GF-D8 (cell line): ENCODE measurements around the gene ZNRF1.
"Not testable (repeated sequence)": the region's sequence is repeated elsewhere in the genome, so short reads cannot be mapped to it uniquely, and the experiment has no call there.

Experiments
- DNase-seq: peaks from one replicate; lab custom pipeline; 2025; lab: John Stamatoyannopoulos, UW

ZNRF1 gene

GRCh38 chr16:75079346-75079926, 80.6 kb downstream of the ZNRF1 start:
- DNase-seq = no peak

GRCh38 chr16:75080205-75081029, 81.6 kb downstream of the ZNRF1 start:
- no peak for DNase-seq

- peak; percentile 33 for DNase-seq
Measured at GRCh38 chr16:75081179-75081859, 82.5 kb downstream of the ZNRF1 start.

- DNase-seq = no peak
Measured at GRCh38 chr16:75083813-75084212, 85.0 kb downstream of the ZNRF1 start.

GRCh38 chr16:75085556-75085955, 86.7 kb downstream of the ZNRF1 start:
- DNase-seq = no peak

- no peak for DNase-seq
Measured at GRCh38 chr16:75086281-75086680, 87.5 kb downstream of the ZNRF1 start.

- DNase-seq = no peak
Measured at GRCh38 chr16:75086688-75087374, 88.0 kb downstream of the ZNRF1 start.

GRCh38 chr16:75087375-75087979, 88.7 kb downstream of the ZNRF1 start:
- DNase-seq = peak; percentile 75

GRCh38 chr16:75088216-75088615, 89.4 kb downstream of the ZNRF1 start:
- no peak for DNase-seq

GRCh38 chr16:75088934-75089333, 90.1 kb downstream of the ZNRF1 start:
- DNase-seq = no peak

GRCh38 chr16:75089486-75090202, 90.8 kb downstream of the ZNRF1 start:
- no peak for DNase-seq

GRCh38 chr16:75090899-75091298, 92.1 kb downstream of the ZNRF1 start:
- not testable (repeated sequence) for DNase-seq

GRCh38 chr16:75091619-75092018, 92.8 kb downstream of the ZNRF1 start:
- DNase-seq = not testable (repeated sequence)

- no peak for DNase-seq
Measured at GRCh38 chr16:75092777-75093176, 94.0 kb downstream of the ZNRF1 start.

- DNase-seq = no peak
Measured at GRCh38 chr16:75093598-75094540, 95.0 kb downstream of the ZNRF1 start.

GRCh38 chr16:75095204-75095621, 96.4 kb downstream of the ZNRF1 start:
- no peak for DNase-seq

GRCh38 chr16:75096656-75097055, 97.8 kb downstream of the ZNRF1 start:
- DNase-seq = no peak

GRCh38 chr16:75097191-75097761, 98.5 kb downstream of the ZNRF1 start:
- DNase-seq = no peak

- no peak for DNase-seq
Measured at GRCh38 chr16:75097941-75098901, 99.4 kb downstream of the ZNRF1 start.
